H9 (cell line): ENCODE results near the gene BEND7. TPM values are rescaled to one million over a fixed set of nuclear protein-coding genes. Genes with fewer than 3 reads are reported as not detected.
"Not testable (repeated sequence)": the region's sequence is repeated elsewhere in the genome, so short reads cannot be mapped to it uniquely, and the experiment has no call there.

Source experiments
- DNase-seq: peaks from one replicate; pipeline ENCODE4 v3.0.0-alpha.2; 2017
- H2AFZ ChIP-seq: one replicate; pipeline ENCODE4 v1.6.1; 2013; ENCODE audit warnings: mild to moderate bottlenecking, low read length, control low read depth, moderate library complexity
- H2AK5ac ChIP-seq: 2 replicates; pipeline ENCODE4 v1.6.1; 2013; ENCODE audit warnings: low read length, control low read depth, mixed read lengths; ENCODE audit not compliant: insufficient read length
- H2BK120ac ChIP-seq: one replicate; pipeline ENCODE4 v1.6.1; 2013; ENCODE audit warnings: low read depth, mild to moderate bottlenecking, low read length, control low read depth, inconsistent platforms; ENCODE audit not compliant: poor library complexity, severe bottlenecking
- H2BK12ac ChIP-seq: 2 replicates; pipeline ENCODE4 v1.6.1; 2013; ENCODE audit warnings: low read length, control low read depth, mixed read lengths, low read depth; ENCODE audit not compliant: insufficient read length
- H2BK15ac ChIP-seq: 2 replicates; pipeline ENCODE4 v1.6.1; 2013; ENCODE audit warnings: low read depth, low read length, control low read depth
- H2BK20ac ChIP-seq: one replicate; pipeline ENCODE4 v1.6.1; 2013; ENCODE audit warnings: low read depth, mild to moderate bottlenecking, low read length, control low read depth, inconsistent platforms; ENCODE audit not compliant: poor library complexity, severe bottlenecking
- H2BK5ac ChIP-seq: 2 replicates; pipeline ENCODE4 v1.6.1; 2013; ENCODE audit warnings: low read length, control low read depth, mixed read lengths; ENCODE audit not compliant: insufficient read length
- H3K14ac ChIP-seq: 2 replicates; pipeline ENCODE4 v1.6.1; 2013; ENCODE audit warnings: low read length, control low read depth; ENCODE audit not compliant: insufficient read depth
- H3K18ac ChIP-seq: 2 replicates; pipeline ENCODE4 v1.6.1; 2013; ENCODE audit warnings: low read depth, mild to moderate bottlenecking, mixed read lengths, low read length, control low read depth; ENCODE audit not compliant: insufficient read length
- H3K23ac ChIP-seq: 2 replicates; pipeline ENCODE4 v1.6.1; 2013; ENCODE audit warnings: low read length, control low read depth, mixed read lengths, low read depth; ENCODE audit not compliant: insufficient read length
- H3K23me2 ChIP-seq: 2 replicates; pipeline ENCODE4 v1.6.1; 2013; ENCODE audit warnings: low read depth, mild to moderate bottlenecking, mixed read lengths, low read length, control low read depth; ENCODE audit not compliant: insufficient read length, poor library complexity, severe bottlenecking
- H3K27ac ChIP-seq: 2 replicates; pipeline ENCODE4 v1.5.1; 2013; ENCODE audit warnings: low read length, control low read depth, mixed read lengths, low read depth; ENCODE audit not compliant: insufficient read length
- H3K27me3 ChIP-seq: 2 replicates; pipeline ENCODE4 v1.6.1; 2013; ENCODE audit warnings: low read length, control low read depth, inconsistent platforms; ENCODE audit not compliant: insufficient read depth
- H3K4ac ChIP-seq: 2 replicates; pipeline ENCODE4 v1.6.1; 2013; ENCODE audit warnings: low read depth, mild to moderate bottlenecking, control low read depth, inconsistent platforms, low read length, moderate library complexity
- H3K4me1 ChIP-seq: 2 replicates; pipeline ENCODE4 v1.6.1; 2013; ENCODE audit warnings: low read length, control low read depth, inconsistent platforms; ENCODE audit not compliant: insufficient read depth
- H3K4me2 ChIP-seq: 2 replicates; pipeline ENCODE4 v1.6.1; 2013; ENCODE audit warnings: low read length, control low read depth, mixed read lengths; ENCODE audit not compliant: insufficient read length, insufficient read depth
- H3K56ac ChIP-seq: 2 replicates; pipeline ENCODE4 v1.6.1; 2013; ENCODE audit warnings: low read depth, mild to moderate bottlenecking, mixed read lengths, low read length, control low read depth; ENCODE audit not compliant: insufficient read length
- H3K79me1 ChIP-seq: 2 replicates; pipeline ENCODE4 v1.6.1; 2013; ENCODE audit warnings: low read depth, mild to moderate bottlenecking, moderate library complexity, low read length, control low read depth, inconsistent platforms; ENCODE audit not compliant: insufficient read depth, poor library complexity, severe bottlenecking
- H3K79me2 ChIP-seq: 2 replicates; pipeline ENCODE4 v1.6.1; 2013; ENCODE audit warnings: low read length, control low read depth, inconsistent platforms; ENCODE audit not compliant: insufficient read depth
- H3K9ac ChIP-seq: 2 replicates; pipeline ENCODE4 v1.6.1; 2013; ENCODE audit warnings: low read length, control low read depth, mixed read lengths; ENCODE audit not compliant: insufficient read length; ENCODE audit errors: extremely low read depth
- H3K9me3 ChIP-seq: one replicate; pipeline ENCODE4 v1.6.1; 2013; ENCODE audit warnings: low read depth, low read length, inconsistent platforms; ENCODE audit not compliant: control insufficient read depth
- H3T11ph ChIP-seq: one replicate; pipeline ENCODE4 v1.6.1; 2013; ENCODE audit warnings: mild to moderate bottlenecking, low read length, control low read depth, inconsistent platforms
- H4K20me1 ChIP-seq: one replicate; pipeline ENCODE4 v1.6.1; 2013; ENCODE audit not compliant: control insufficient read depth, insufficient read length, insufficient read depth
- H4K5ac ChIP-seq: 2 replicates; pipeline ENCODE4 v1.6.1; 2013; ENCODE audit warnings: low read depth, mild to moderate bottlenecking, mixed read lengths, low read length, control low read depth; ENCODE audit not compliant: insufficient read length
- H4K8ac ChIP-seq: replicated peaks from 2 replicates; pipeline ENCODE4 v1.6.1; 2013; ENCODE audit warnings: low read length, control low read depth, mixed read lengths, low read depth; ENCODE audit not compliant: insufficient read length
- H4K91ac ChIP-seq: 2 replicates; pipeline ENCODE4 v1.6.1; 2013; ENCODE audit warnings: low read depth, mild to moderate bottlenecking, moderate library complexity, mixed read lengths, low read length, control low read depth; ENCODE audit not compliant: insufficient read length
- H3K27ac Mint-ChIP-seq, 3 experiments: 2 replicates in 2 of 3; 3 replicates in 1 of 3; pipeline ENCODE4 v1.8.0; 2020 to 2021; ENCODE audit warnings: mixed read lengths in 3 of 3, mild to moderate bottlenecking in 1 of 3, moderate library complexity in 1 of 3
- H3K27me3 Mint-ChIP-seq: 2 replicates; pipeline ENCODE4 v1.8.0; 2021; ENCODE audit warnings: low read depth, mild to moderate bottlenecking, moderate library complexity, mixed read lengths
- H3K36me3 Mint-ChIP-seq, 3 experiments: 2 replicates in 2 of 3; 3 replicates in 1 of 3; pipeline ENCODE4 v1.8.0; 2020 to 2021; ENCODE audit warnings: low read depth in 3 of 3, mixed read lengths in 3 of 3; ENCODE audit not compliant: insufficient read depth in 1 of 3
- H3K4me1 Mint-ChIP-seq, 2 experiments: 2 replicates each; pipeline ENCODE4 v1.8.0; 2020; ENCODE audit warnings: mixed read lengths in 2 of 2
- H3K4me3 Mint-ChIP-seq, 2 experiments: 2 replicates in 1 of 2; 3 replicates in 1 of 2; pipeline ENCODE4 v1.8.0; 2020 to 2021; ENCODE audit warnings: mild to moderate bottlenecking in 2 of 2, mixed read lengths in 2 of 2, moderate library complexity in 1 of 2
- H3K9me3 Mint-ChIP-seq, 2 experiments: 2 replicates in 1 of 2; 3 replicates in 1 of 2; pipeline ENCODE4 v1.8.0; 2020; ENCODE audit warnings: mild to moderate bottlenecking in 2 of 2, mixed read lengths in 2 of 2, moderate library complexity in 1 of 2
- CTCF ChIP-seq: fragments of 200-600 bp; sonication (generic); conservative IDR thresholded peaks from 3 replicates; pipeline ENCODE4 v1.8.0; 2021; ENCODE audit warnings: antibody characterized with exemption, mild to moderate bottlenecking
- WGBS: extraction: QIAGEN DNeasy Blood & Tissue Kit; methylation state at CpG from one replicate; pipeline ENCODE4 v1.1.7; 2013; ENCODE audit warnings: missing lambda C conversion rate, low lambda C conversion rate, mixed read lengths; ENCODE audit not compliant: insufficient read length; ENCODE audit errors: extremely low coverage; 5-methylcytosine and 5-hydroxymethylcytosine counted together
- total RNA-seq: library from RNA; stranded (reverse); gene quantifications from 2 replicates; pipeline ENCODE4 v1.2.1, GENCODE V29; 2021

The BEND7 gene
- total RNA-seq, 1 experiment from 2014 or later, result 17.7 TPM

GRCh38 chr10:13404305-13404759 lies 124.5 kb downstream of the BEND7 start:
- Histone ChIP-seq H3K23me2 (no peaks in the 10 kb centered on the region), H2AFZ (no peak overlapping the region), H4K8ac (no peak overlapping the region), H4K20me1 (no peaks in the 10 kb centered on the region), H3K27ac (no peak overlapping the region), H2BK12ac (no peak overlapping the region), H3K27me3 (no peaks in the 10 kb centered on the region), H2BK5ac (no peak overlapping the region), H3K79me2 (no peaks in the 10 kb centered on the region), H2BK20ac (no peak overlapping the region), H3K23ac (no peak overlapping the region), H3K56ac (no peak overlapping the region), H2AK5ac (no peak overlapping the region), H3K79me1 (no peaks in the 10 kb centered on the region), H3K4me2 (no peak overlapping the region), H3K18ac (no peak overlapping the region), H3K14ac (no peak overlapping the region), H2BK120ac (no peak overlapping the region), H3K4me1 (no peaks in the 10 kb centered on the region; the same call in 1 of the 2 replicates), H2BK15ac (no peak overlapping the region), H4K5ac (no peak overlapping the region), H3K9ac (no peak overlapping the region), H3K9me3 (peaks cover 10% of the 10 kb centered on the region), H4K91ac (no peak overlapping the region), H3T11ph (no peak overlapping the region), H3K4ac (no peak overlapping the region)
- DNase-seq, result no peak
- Mint-ChIP-seq H3K4me3 (no peak overlapping the region; a peak in 1 of 5 replicates), H3K36me3 (peaks cover 8 to 26% (median 21%) of the 10 kb centered on the region in 3 experiments), H3K4me1 (peaks cover 22 to 28% of the 10 kb centered on the region in 2 experiments), H3K9me3 (peaks cover 15 to 17% of the 10 kb centered on the region in 2 experiments), H3K27me3 (no peaks in the 10 kb centered on the region), H3K27ac (peak overlapping the region; percentile 20 to 90 (median 87); a peak in 4 of 7 replicates)
- WGBS, result no CpG with 5 or more reads among the region's 3 CpGs
- TF ChIP-seq CTCF, result no peak

GRCh38 chr10:13403426-13403825 lies 125.4 kb downstream of the BEND7 start:
- not testable (repeated sequence) for H4K8ac ChIP-seq, H3K27me3 ChIP-seq, H3K9me3 ChIP-seq, H3K27ac ChIP-seq, H3K4ac ChIP-seq, H3K14ac ChIP-seq, H3K79me1 ChIP-seq, H3T11ph ChIP-seq, H3K18ac ChIP-seq, H2BK120ac ChIP-seq, H3K9ac ChIP-seq, H4K91ac ChIP-seq, DNase-seq, H4K20me1 ChIP-seq, H2BK20ac ChIP-seq, H3K23me2 ChIP-seq, H3K23ac ChIP-seq, H3K4me2 ChIP-seq, H2BK5ac ChIP-seq, H3K56ac ChIP-seq, H3K27me3 Mint-ChIP-seq, H2AK5ac ChIP-seq, H2AFZ ChIP-seq, H2BK15ac ChIP-seq, H4K5ac ChIP-seq, H3K79me2 ChIP-seq, H3K4me1 ChIP-seq, H2BK12ac ChIP-seq
- Mint-ChIP-seq H3K4me1 (peaks cover 22 to 28% of the 10 kb centered on the region in 2 experiments), H3K36me3 (peaks cover 8 to 29% (median 21%) of the 10 kb centered on the region in 3 experiments), H3K27ac (peak overlapping the region in 2 of 3 experiments; percentile 59 to 60; a peak in 4 of 7 replicates), H3K9me3 (peaks cover 15 to 20% of the 10 kb centered on the region in 2 experiments), H3K4me3 (peak overlapping the region in 1 of 2 experiments; percentile 10; a peak in 1 of 5 replicates)
- WGBS, result no CpG with 5 or more reads among the region's 7 CpGs
